IPS DF 6.9 (cell line): ENCODE results near the gene QRICH2.
"Not testable (repeated sequence)": the region's sequence is repeated elsewhere in the genome, so short reads cannot be mapped to it uniquely, and the experiment has no call there.

Experiments
- DNase-seq: peaks from one replicate; pipeline ENCODE4 v3.0.0-alpha.2; 2013; ENCODE audit warnings: low read depth, low spot score
- H3K27ac ChIP-seq: one replicate; pipeline ENCODE4 v1.5.1; 2013; ENCODE audit warnings: low read length, control low read depth
- H3K27me3 ChIP-seq: 2 replicates; pipeline ENCODE4 v1.6.1; 2013; ENCODE audit warnings: mild to moderate bottlenecking, low read length; ENCODE audit not compliant: control insufficient read depth, insufficient read depth
- H3K36me3 ChIP-seq: 2 replicates; pipeline ENCODE4 v1.6.1; 2013; ENCODE audit warnings: low read length; ENCODE audit not compliant: control insufficient read depth, insufficient read depth
- H3K4me1 ChIP-seq: 2 replicates; pipeline ENCODE4 v1.6.1; 2013; ENCODE audit warnings: low read length; ENCODE audit not compliant: control insufficient read depth, insufficient read depth
- H3K4me3 ChIP-seq: 2 replicates; pipeline ENCODE4 v1.5.1; 2013; ENCODE audit warnings: mild to moderate bottlenecking, low read length
- H3K9me3 ChIP-seq: 2 replicates; pipeline ENCODE4 v1.6.1; 2013; ENCODE audit warnings: low read length, inconsistent platforms; ENCODE audit not compliant: control insufficient read depth, insufficient read depth
- WGBS: extraction: QIAGEN DNeasy Blood & Tissue Kit; methylation state at CpG from one replicate; pipeline ENCODE4 v1.1.7; 2013; ENCODE audit warnings: mixed read lengths, missing lambda C conversion rate; ENCODE audit not compliant: insufficient read length, insufficient coverage; 5-methylcytosine and 5-hydroxymethylcytosine counted together

QRICH2 gene

GRCh38 chr17:76346936-76347335 is 38.9 kb upstream of the QRICH2 start:
- H3K4me1 ChIP-seq, H3K9me3 ChIP-seq, DNase-seq, H3K27me3 ChIP-seq, H3K36me3 ChIP-seq, H3K27ac ChIP-seq, H3K4me3 ChIP-seq: not testable (repeated sequence)
- no CpG with 5 or more reads among the region's 11 CpGs for WGBS

GRCh38 chr17:76345377-76345974 is 37.4 kb upstream of the QRICH2 start:
- H3K27ac ChIP-seq: no peak overlapping the region
- no peak overlapping the region for H3K4me3 ChIP-seq
- whole genome bisulfite sequencing: no CpG with 5 or more reads among the region's 14 CpGs
- peaks cover 4% of the 10 kb centered on the region for H3K36me3 ChIP-seq
- H3K4me1 ChIP-seq: no peaks in the 10 kb centered on the region
- DNase-seq: no peak
- no peaks in the 10 kb centered on the region for H3K27me3 ChIP-seq
- H3K9me3 ChIP-seq: no peaks in the 10 kb centered on the region

GRCh38 chr17:76343106-76343505 is 35.0 kb upstream of the QRICH2 start:
- DNase-seq: no peak
- no CpG with 5 or more reads among the region's 7 CpGs for WGBS

GRCh38 chr17:76341301-76341700 is 33.2 kb upstream of the QRICH2 start:
- Histone ChIP-seq H3K9me3 (no peaks in the 10 kb centered on the region), H3K4me3 (no peak overlapping the region), H3K27me3 (no peaks in the 10 kb centered on the region), H3K36me3 (no peaks in the 10 kb centered on the region), H3K27ac (no peak overlapping the region), H3K4me1 (no peaks in the 10 kb centered on the region)
- no peak for DNase-seq
- WGBS: no CpG with 5 or more reads among the region's 6 CpGs

More at GRCh38 chr17:76343106-76343505, 35.0 kb upstream of the QRICH2 start:
- Histone ChIP-seq H3K27ac (no peak overlapping the region), H3K4me1 (no peaks in the 10 kb centered on the region), H3K36me3 (peaks cover 4% of the 10 kb centered on the region), H3K9me3 (no peaks in the 10 kb centered on the region), H3K4me3 (no peak overlapping the region), H3K27me3 (no peaks in the 10 kb centered on the region)

GRCh38 chr17:76337413-76337777 is 29.3 kb upstream of the QRICH2 start:
- no peaks in the 10 kb centered on the region for H3K4me1 ChIP-seq
- WGBS: no CpG with 5 or more reads among the region's 6 CpGs
- no peaks in the 10 kb centered on the region for H3K9me3 ChIP-seq
- no peak for DNase-seq
- no peak overlapping the region for H3K27ac ChIP-seq
- no peaks in the 10 kb centered on the region for H3K27me3 ChIP-seq
- no peaks in the 10 kb centered on the region for H3K36me3 ChIP-seq
- H3K4me3 ChIP-seq: no peak overlapping the region

GRCh38 chr17:76336756-76337412 is 28.8 kb upstream of the QRICH2 start:
- Histone ChIP-seq H3K4me3 (no peak overlapping the region), H3K27ac (no peak overlapping the region), H3K9me3 (no peaks in the 10 kb centered on the region), H3K4me1 (no peaks in the 10 kb centered on the region), H3K36me3 (no peaks in the 10 kb centered on the region), H3K27me3 (no peaks in the 10 kb centered on the region)
- no peak for DNase-seq
- WGBS: no CpG with 5 or more reads among the region's 7 CpGs

- Histone ChIP-seq H3K9me3 (no peaks in the 10 kb centered on the region), H3K4me3 (no peak overlapping the region), H3K27ac (no peak overlapping the region), H3K36me3 (no peaks in the 10 kb centered on the region), H3K4me1 (no peaks in the 10 kb centered on the region), H3K27me3 (no peaks in the 10 kb centered on the region)
- no CpG with 5 or more reads among the region's 9 CpGs for WGBS
- no peak for DNase-seq
Observed at GRCh38 chr17:76335716-76336381, 27.8 kb upstream of the QRICH2 start.

GRCh38 chr17:76333673-76334505 is 25.8 kb upstream of the QRICH2 start:
- Histone ChIP-seq H3K9me3 (no peaks in the 10 kb centered on the region), H3K4me3 (no peak overlapping the region), H3K27ac (no peak overlapping the region), H3K4me1 (no peaks in the 10 kb centered on the region), H3K27me3 (no peaks in the 10 kb centered on the region), H3K36me3 (peaks cover 4% of the 10 kb centered on the region; the same call in 1 of the 2 replicates)
- WGBS: no CpG with 5 or more reads among the region's 11 CpGs
- no peak for DNase-seq

GRCh38 chr17:76331083-76331482 is 23.0 kb upstream of the QRICH2 start:
- WGBS: no CpG with 5 or more reads among the region's 2 CpGs
- Histone ChIP-seq H3K9me3 (no peaks in the 10 kb centered on the region), H3K4me1 (no peaks in the 10 kb centered on the region), H3K4me3 (no peak overlapping the region), H3K27me3 (no peaks in the 10 kb centered on the region), H3K27ac (no peak overlapping the region), H3K36me3 (peaks cover 7% of the 10 kb centered on the region; the same call in 1 of the 2 replicates)
- no peak for DNase-seq

GRCh38 chr17:76329664-76330063 is 21.6 kb upstream of the QRICH2 start:
- Histone ChIP-seq H3K9me3 (no peaks in the 10 kb centered on the region), H3K4me1 (no peaks in the 10 kb centered on the region), H3K27me3 (no peaks in the 10 kb centered on the region), H3K4me3 (no peak overlapping the region), H3K36me3 (peaks cover 7% of the 10 kb centered on the region; the same call in 1 of the 2 replicates), H3K27ac (no peak overlapping the region)
- no CpG with 5 or more reads among the region's 8 CpGs for WGBS
- no peak for DNase-seq
